22Rv1 (cell line): ENCODE measurements around the gene GFRAL.

ENCODE experiments used
- CTCF ChIP-seq: fragments of 450-650 bp; IDR thresholded peaks from 2 replicates; pipeline ENCODE4 v1.5.1; 2017; ENCODE audit warnings: mild to moderate bottlenecking
- ZFX ChIP-seq: fragments of 450-650 bp; IDR thresholded peaks from 2 replicates; pipeline ENCODE4 v1.6.1; 2017; ENCODE audit warnings: antibody characterized with exemption, borderline replicate concordance

GRCh38 chr6:55397986-55398385 is 70.7 kb downstream of the GFRAL start:
- TF ChIP-seq CTCF (no peak), ZFX (no peak)
